ENCODE measurements around the gene NAALADL1. TPM values are rescaled to one million over a fixed set of nuclear protein-coding genes. Genes with fewer than 3 reads are reported as not detected.
A peak's percentile ranks its signal among the peaks of the same experiment; 100 is the strongest.
"Not testable (repeated sequence)": the region's sequence is repeated elsewhere in the genome, so short reads cannot be mapped to it uniquely, and the experiment has no call there.

Gene NAALADL1
- total RNA-seq, 1 experiment from 2014 or later = not detected

- intact Hi-C loops (cut with micrococcal nuclease; ENCODE audit: unreplicated experiment) = loop anchor here (5.0 kb wide), 1 partner anchor 167 kb away; no protein-coding TSS in a partner anchor
- peaks cover 37% of the 10 kb centered on the region for H3K36me3 Mint-ChIP-seq (ENCODE audit: insufficient read depth, unreplicated experiment)
- CTCF ChIA-PET = interaction anchor here (0.6 to 2.4 kb wide), 10 partner anchors 15 to 210 kb away, joined by 4 to 10 read pairs (median 4); partner anchors contain the start of genes ATG2A, BATF2 and CDC42BPG
- DNase-seq = peak; percentile 92
- TF ChIP-seq CTCF (IDR thresholded peaks at IDR 0.05; ENCODE audit: unreplicated experiment) = peak; percentile 86
- no peaks in the 10 kb centered on the region for H3K27me3 Mint-ChIP-seq (ENCODE audit: unreplicated experiment)
- peaks cover 25% of the 10 kb centered on the region for H3K4me1 Mint-ChIP-seq (ENCODE audit: low read depth, unreplicated experiment)
- H3K4me3 Mint-ChIP-seq (ENCODE audit: low read depth, unreplicated experiment) = peak within 1 kb of the TSS; percentile 81
- BruUV-seq (replicated peaks) = TSS peak; percentile 91
- H3K27ac Mint-ChIP-seq (ENCODE audit: unreplicated experiment) = peak within 1 kb of the TSS; percentile 91
- H3K9me3 Mint-ChIP-seq (ENCODE audit: low read depth, unreplicated experiment) = no peaks in the 10 kb centered on the region
Measured at GRCh38 chr11:65013888-65014725, 44.2 kb downstream of the NAALADL1 start, which contains the start of gene ARL2. ARL2 (plus strand) TSS chr11:65014160; CDS start chr11:65014208, 48 bp downstream.

GRCh38 chr11:65013130-65013887 lies 45.0 kb downstream of the NAALADL1 start:
- CTCF ChIA-PET = interaction anchor here (0.6 to 2.4 kb wide), 10 partner anchors 15 to 169 kb away, joined by 3 to 10 read pairs (median 4); partner anchors contain the start of genes ATG2A, BATF2, CDC42BPG and SAC3D1
- Mint-ChIP-seq H3K4me3 (ENCODE audit: low read depth, unreplicated experiment) (peak overlapping the region; percentile 81), H3K36me3 (ENCODE audit: insufficient read depth, unreplicated experiment) (peaks cover 29% of the 10 kb centered on the region), H3K9me3 (ENCODE audit: low read depth, unreplicated experiment) (no peaks in the 10 kb centered on the region), H3K27me3 (ENCODE audit: unreplicated experiment) (no peaks in the 10 kb centered on the region), H3K27ac (ENCODE audit: unreplicated experiment) (peak overlapping the region; percentile 91), H3K4me1 (ENCODE audit: low read depth, unreplicated experiment) (peaks cover 25% of the 10 kb centered on the region)
- peak; percentile 72 for TF ChIP-seq CTCF (IDR thresholded peaks at IDR 0.05; ENCODE audit: unreplicated experiment)
- intact Hi-C loops (cut with micrococcal nuclease; ENCODE audit: unreplicated experiment) = loop anchor here (5.0 kb wide), 1 partner anchor 166 kb away; no protein-coding TSS in a partner anchor
- no TSS peak for BruUV-seq (replicated peaks)
- peak; percentile 93 for DNase-seq

- no peak for DNase-seq
- H3K36me3 Mint-ChIP-seq (ENCODE audit: insufficient read depth, unreplicated experiment) = peaks cover 16% of the 10 kb centered on the region
- H3K9me3 Mint-ChIP-seq (ENCODE audit: low read depth, unreplicated experiment) = no peaks in the 10 kb centered on the region
- CTCF ChIA-PET = interaction anchor here (0.7 kb wide), 1 partner anchor 75 kb away, joined by 3 read pairs; no protein-coding TSS in a partner anchor
- no peaks in the 10 kb centered on the region for H3K27me3 Mint-ChIP-seq (ENCODE audit: unreplicated experiment)
- no TSS peak for BruUV-seq (replicated peaks)
- peaks cover 10% of the 10 kb centered on the region for H3K4me1 Mint-ChIP-seq (ENCODE audit: low read depth, unreplicated experiment)
- TF ChIP-seq CTCF (IDR thresholded peaks at IDR 0.05; ENCODE audit: unreplicated experiment) = no peak
- no peak overlapping the region for H3K4me3 Mint-ChIP-seq (ENCODE audit: low read depth, unreplicated experiment)
- intact Hi-C loops (cut with micrococcal nuclease; ENCODE audit: unreplicated experiment) = no loop called here
- no peak overlapping the region for H3K27ac Mint-ChIP-seq (ENCODE audit: unreplicated experiment)
Measured at GRCh38 chr11:65008873-65009272, 49.5 kb downstream of the NAALADL1 start.

DNA sequence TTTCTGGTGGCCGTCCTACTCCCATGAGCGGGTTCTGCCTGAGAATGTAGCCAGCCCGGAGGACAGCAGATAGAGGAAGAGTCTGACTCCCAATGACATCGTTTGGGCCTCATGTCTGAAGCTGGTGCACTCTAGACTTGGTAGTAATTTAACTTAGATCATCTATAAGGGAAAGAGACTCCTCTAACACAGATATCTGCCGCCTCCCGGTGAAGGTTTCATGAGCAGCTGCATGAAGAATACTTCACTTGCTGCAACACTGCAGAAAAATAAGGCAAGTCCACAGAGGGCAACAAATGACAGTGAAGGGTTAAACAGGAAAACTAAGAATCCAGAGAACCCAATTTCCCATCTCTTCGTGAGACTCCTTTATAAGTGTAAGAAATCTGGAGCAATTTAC lies 50.3 kb downstream of the NAALADL1 start:
- intact Hi-C loops (cut with micrococcal nuclease; ENCODE audit: unreplicated experiment) = no loop called here
- CTCF ChIA-PET = interaction anchor here (1.1 to 1.8 kb wide), 2 partner anchors 9 to 11 kb away, joined by 3 to 12 read pairs; partner anchors contain the start of gene BATF2
- TF ChIP-seq CTCF (IDR thresholded peaks at IDR 0.05; ENCODE audit: unreplicated experiment) = no peak
- Mint-ChIP-seq H3K4me1 (ENCODE audit: low read depth, unreplicated experiment) (peaks cover 4% of the 10 kb centered on the region), H3K36me3 (ENCODE audit: insufficient read depth, unreplicated experiment) (peaks cover 7% of the 10 kb centered on the region), H3K9me3 (ENCODE audit: low read depth, unreplicated experiment) (no peaks in the 10 kb centered on the region), H3K4me3 (ENCODE audit: low read depth, unreplicated experiment) (no peak overlapping the region), H3K27me3 (ENCODE audit: unreplicated experiment) (no peaks in the 10 kb centered on the region), H3K27ac (ENCODE audit: unreplicated experiment) (peak overlapping the region; percentile 52)
- no peak for DNase-seq
- BruUV-seq (replicated peaks) = no TSS peak

DNA sequence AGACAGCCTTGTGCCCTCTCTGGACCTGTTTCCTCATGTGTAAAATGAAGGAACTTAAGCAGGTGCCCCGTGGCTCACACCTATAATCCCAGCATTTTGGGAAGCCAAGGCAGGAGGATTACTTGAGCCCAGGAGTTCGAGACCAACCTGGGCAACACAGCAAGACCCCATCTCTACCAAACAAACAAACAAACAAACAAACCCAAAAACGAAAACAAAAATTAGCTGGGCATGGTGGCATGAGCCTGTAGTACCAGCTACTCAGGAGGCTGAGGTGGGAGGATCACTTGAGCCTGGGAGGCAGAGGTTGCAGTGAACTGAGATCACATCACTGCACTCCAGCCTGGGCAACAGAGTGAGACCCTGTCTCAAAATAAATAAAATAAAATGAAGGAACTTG lies 54.4 kb downstream of the NAALADL1 start:
- H3K36me3 Mint-ChIP-seq (ENCODE audit: insufficient read depth, unreplicated experiment); H3K4me1 Mint-ChIP-seq (ENCODE audit: low read depth, unreplicated experiment); H3K27me3 Mint-ChIP-seq (ENCODE audit: unreplicated experiment); H3K27ac Mint-ChIP-seq (ENCODE audit: unreplicated experiment); DNase-seq; H3K4me3 Mint-ChIP-seq (ENCODE audit: low read depth, unreplicated experiment); H3K9me3 Mint-ChIP-seq (ENCODE audit: low read depth, unreplicated experiment); intact Hi-C loops (cut with micrococcal nuclease; ENCODE audit: unreplicated experiment); BruUV-seq (replicated peaks): not testable (repeated sequence)
- CTCF ChIA-PET = interaction anchor here (0.8 kb wide), 1 partner anchor 106 kb away, joined by 3 read pairs; no protein-coding TSS in a partner anchor

Data from Calu3 (cell line).